Common myeloid progenitor, CD34-positive (primary cell): ENCODE results near the gene CALY.

Source experiments
- CTCF ChIA-PET: fragments of 350-600 bp; sonication (Branson Sonifier 250); formaldehyde crosslinking; loops from one replicate; lab custom pipeline; 2021; ENCODE audit warnings: antibody characterized with exemption; lab: Charles Lee
- POLR2A ChIA-PET: fragments of 350-600 bp; sonication (Branson Sonifier 250); formaldehyde crosslinking; loops from one replicate; lab custom pipeline; 2021; ENCODE audit warnings: antibody characterized with exemption; lab: Charles Lee
- DNase-seq, 3 donors: peaks; one replicate each; pipeline versions ENCODE4 v3.0.0 to v3.0.0-alpha.2; 2013
- H3K27ac ChIP-seq, 2 experiments: 1 replicate in 1 of 2; 2 replicates in 1 of 2; pipeline ENCODE4 v1.7.0; 2013; ENCODE audit warnings: inconsistent platforms in 2 of 2, low read length in 2 of 2, mild to moderate bottlenecking in 2 of 2, low read depth in 1 of 2, moderate library complexity in 1 of 2; ENCODE audit not compliant: severe bottlenecking in 2 of 2, insufficient read depth in 1 of 2, poor library complexity in 1 of 2
- H3K27me3 ChIP-seq, 5 experiments: replicated peaks in 2 of 5; 1 replicate in 3 of 5; 2 replicates in 2 of 5; pipeline versions ENCODE4 v1.6.1 to v1.7.0; 2013; ENCODE audit warnings: low read length in 4 of 5, mild to moderate bottlenecking in 2 of 5, moderate library complexity in 2 of 5, inconsistent platforms in 1 of 5; ENCODE audit not compliant: insufficient read depth in 5 of 5, control insufficient read depth in 4 of 5
- H3K36me3 ChIP-seq, 4 experiments: 1 replicate in 2 of 4; 2 replicates in 2 of 4; pipeline versions ENCODE4 v1.6.1 to v1.7.0; 2013; ENCODE audit warnings: low read length in 3 of 4, control low read depth in 1 of 4, mild to moderate bottlenecking in 1 of 4; ENCODE audit not compliant: control insufficient read depth in 4 of 4, insufficient read depth in 4 of 4
- H3K4me1 ChIP-seq, 4 experiments: 1 replicate in 3 of 4; 2 replicates in 1 of 4; pipeline versions ENCODE4 v1.6.1 to v1.7.1; 2013; ENCODE audit warnings: low read length in 3 of 4, mild to moderate bottlenecking in 3 of 4, control low read depth in 1 of 4, inconsistent platforms in 1 of 4, moderate library complexity in 1 of 4; ENCODE audit not compliant: control insufficient read depth in 4 of 4, insufficient read depth in 4 of 4; ENCODE audit errors: control extremely low read depth in 1 of 4
- H3K4me3 ChIP-seq, 7 experiments: 1 replicate in 4 of 7; 2 replicates in 3 of 7; pipeline versions ENCODE4 v1.5.1 to v1.7.0; 2013; ENCODE audit warnings: mild to moderate bottlenecking in 7 of 7, low read length in 6 of 7, moderate library complexity in 6 of 7, inconsistent platforms in 2 of 7, low read depth in 2 of 7, control low read depth in 1 of 7; ENCODE audit not compliant: insufficient read depth in 4 of 7, control insufficient read depth in 1 of 7; ENCODE audit errors: extremely low read depth in 1 of 7
- H3K9me3 ChIP-seq, 5 experiments: 1 replicate in 4 of 5; 2 replicates in 1 of 5; pipeline versions ENCODE4 v1.6.1 to v1.7.1; 2013; ENCODE audit warnings: low read length in 4 of 5, mild to moderate bottlenecking in 2 of 5, inconsistent platforms in 1 of 5, low read depth in 1 of 5, moderate library complexity in 1 of 5; ENCODE audit not compliant: control insufficient read depth in 4 of 5, insufficient read depth in 2 of 5; ENCODE audit errors: control extremely low read depth in 1 of 5
- WGBS: methylation state at CpG from one replicate; pipeline ENCODE4 v1.1.5; 2013; ENCODE audit not compliant: insufficient coverage; 5-methylcytosine and 5-hydroxymethylcytosine counted together

Gene CALY

DNA sequence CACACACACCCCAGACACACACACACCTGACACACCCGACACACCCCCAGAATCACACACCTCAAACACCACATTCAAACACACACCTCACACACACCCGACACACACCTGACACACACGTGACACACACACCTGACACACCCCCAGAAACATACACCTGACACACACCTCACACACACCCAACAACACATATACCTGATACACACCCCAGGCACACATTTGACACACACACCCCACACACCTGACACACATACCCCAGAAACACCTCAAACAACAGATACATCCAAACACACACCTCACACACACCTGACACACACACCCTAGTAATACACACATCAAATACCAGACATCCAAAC is 652 bp upstream of the CALY start:
- H3K9me3 ChIP-seq = peaks cover 0 to 6% (median 4%) of the 10 kb centered on the region in 5 experiments
- ChIA-PET POLR2A (no interaction called here), CTCF (no interaction called here)
- peaks cover 0 to 32% (median 26%) of the 10 kb centered on the region in 4 experiments for H3K4me1 ChIP-seq
- H3K27ac ChIP-seq = no peak overlapping the region
- H3K36me3 ChIP-seq = no peaks in the 10 kb centered on the region
- no peak for DNase-seq
- peaks cover 4 to 87% (median 18%) of the 10 kb centered on the region in 5 experiments for H3K27me3 ChIP-seq
- WGBS = 81% methylated on average over 3 of the region's 3 CpGs
- peak overlapping the region in 1 of 7 experiments; percentile 16 for H3K4me3 ChIP-seq

GRCh38 chr10:133336118-133336576 is 549 bp downstream of the CALY start:
- Histone ChIP-seq H3K4me3 (peak overlapping the region in 3 of 7 experiments; percentile 53 to 60 (median 58)), H3K4me1 (peaks cover 0 to 32% (median 26%) of the 10 kb centered on the region in 4 experiments), H3K36me3 (no peaks in the 10 kb centered on the region), H3K27me3 (peaks cover 5 to 90% (median 25%) of the 10 kb centered on the region in 5 experiments), H3K27ac (no peak overlapping the region), H3K9me3 (peaks cover 0 to 6% (median 4%) of the 10 kb centered on the region in 5 experiments)
- no peak for DNase-seq
- ChIA-PET CTCF (no interaction called here), POLR2A (interaction anchor here (1.2 to 1.4 kb wide), 2 partner anchors 21 to 37 kb away, joined by 3 to 6 read pairs; partner anchors contain the start of genes ECHS1 and FUOM)
- 5% methylated on average over 31 of the region's 41 CpGs for WGBS

- 1% methylated on average over 44 of the region's 75 CpGs for WGBS
- peaks cover 0 to 6% (median 4%) of the 10 kb centered on the region in 5 experiments for H3K9me3 ChIP-seq
- H3K27ac ChIP-seq = no peak overlapping the region
- POLR2A ChIA-PET = interaction anchor here (1.4 kb wide), 1 partner anchor 38 kb away, joined by 3 read pairs; the partner anchor contains the start of gene ECHS1
- CTCF ChIA-PET = no interaction called here
- no peaks in the 10 kb centered on the region for H3K36me3 ChIP-seq
- H3K4me1 ChIP-seq = peaks cover 0 to 32% (median 26%) of the 10 kb centered on the region in 4 experiments
- peak; percentile 92 for DNase-seq
- peaks cover 6 to 92% (median 30%) of the 10 kb centered on the region in 5 experiments for H3K27me3 ChIP-seq
- H3K4me3 ChIP-seq = peak overlapping the region in 6 of 7 experiments; percentile 5 to 60 (median 33)
Measured at GRCh38 chr10:133335246-133336117, 1.2 kb downstream of the CALY start.

GRCh38 chr10:133334503-133335245 is 2.0 kb downstream of the CALY start:
- CTCF ChIA-PET = no interaction called here
- Histone ChIP-seq H3K27ac (no peak overlapping the region), H3K4me3 (peak overlapping the region in 4 of 7 experiments; percentile 10 to 60 (median 56)), H3K4me1 (peaks cover 0 to 35% (median 26%) of the 10 kb centered on the region in 4 experiments), H3K27me3 (peaks cover 6 to 90% (median 32%) of the 10 kb centered on the region in 5 experiments), H3K9me3 (peaks cover 0 to 6% (median 4%) of the 10 kb centered on the region in 5 experiments), H3K36me3 (no peaks in the 10 kb centered on the region)
- peak in 2 of 3 donors; percentile 22 to 43 for DNase-seq
- 21% methylated on average over 44 of the region's 51 CpGs for WGBS
- POLR2A ChIA-PET = no interaction called here

DNA sequence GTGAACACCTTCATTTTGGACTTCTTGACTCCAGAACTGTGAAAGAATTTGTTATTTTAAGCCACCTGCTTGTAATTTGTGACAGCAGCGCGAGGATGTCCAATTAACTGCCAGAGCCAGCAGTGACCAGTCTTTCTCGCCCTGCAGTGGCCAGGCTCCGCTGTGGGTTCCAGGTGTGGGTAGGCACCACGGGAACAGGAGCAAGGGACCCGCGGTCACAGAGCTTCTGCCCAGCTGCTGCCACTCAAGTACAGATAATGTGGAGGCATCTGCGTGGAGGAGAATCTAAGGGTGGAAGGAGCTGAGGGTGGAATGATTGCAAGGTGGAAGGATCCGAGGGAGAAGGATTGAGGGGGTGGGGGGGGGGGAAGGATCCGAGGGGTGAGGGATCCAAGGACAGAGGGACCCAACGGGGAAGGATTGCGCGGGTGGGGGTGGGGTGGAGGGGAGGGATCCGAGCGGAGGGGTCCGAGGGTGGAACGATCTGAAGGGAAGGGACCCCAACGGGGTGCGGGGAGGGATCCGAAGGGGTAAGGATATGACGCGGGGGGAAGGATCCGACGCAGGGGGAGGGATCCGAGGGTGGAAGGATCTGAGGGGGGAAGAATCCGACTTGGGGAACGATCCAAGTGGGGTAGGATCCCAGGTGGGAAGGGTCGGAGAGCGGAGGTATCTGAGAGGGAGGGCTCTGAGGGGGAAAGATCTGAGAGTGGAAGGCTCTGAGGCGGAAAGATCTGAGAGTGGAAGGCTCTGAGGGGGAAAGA is 3.6 kb downstream of the CALY start:
- DNase-seq = no peak
- peaks cover 0 to 35% (median 26%) of the 10 kb centered on the region in 4 experiments for H3K4me1 ChIP-seq
- peaks cover 0 to 6% (median 4%) of the 10 kb centered on the region in 5 experiments for H3K9me3 ChIP-seq
- WGBS = 80% methylated on average over 20 of the region's 30 CpGs
- ChIA-PET CTCF (no interaction called here), POLR2A (no interaction called here)
- H3K27me3 ChIP-seq = peaks cover 6 to 91% (median 42%) of the 10 kb centered on the region in 5 experiments
- no peak overlapping the region for H3K4me3 ChIP-seq
- no peaks in the 10 kb centered on the region for H3K36me3 ChIP-seq
- no peak overlapping the region for H3K27ac ChIP-seq

DNA sequence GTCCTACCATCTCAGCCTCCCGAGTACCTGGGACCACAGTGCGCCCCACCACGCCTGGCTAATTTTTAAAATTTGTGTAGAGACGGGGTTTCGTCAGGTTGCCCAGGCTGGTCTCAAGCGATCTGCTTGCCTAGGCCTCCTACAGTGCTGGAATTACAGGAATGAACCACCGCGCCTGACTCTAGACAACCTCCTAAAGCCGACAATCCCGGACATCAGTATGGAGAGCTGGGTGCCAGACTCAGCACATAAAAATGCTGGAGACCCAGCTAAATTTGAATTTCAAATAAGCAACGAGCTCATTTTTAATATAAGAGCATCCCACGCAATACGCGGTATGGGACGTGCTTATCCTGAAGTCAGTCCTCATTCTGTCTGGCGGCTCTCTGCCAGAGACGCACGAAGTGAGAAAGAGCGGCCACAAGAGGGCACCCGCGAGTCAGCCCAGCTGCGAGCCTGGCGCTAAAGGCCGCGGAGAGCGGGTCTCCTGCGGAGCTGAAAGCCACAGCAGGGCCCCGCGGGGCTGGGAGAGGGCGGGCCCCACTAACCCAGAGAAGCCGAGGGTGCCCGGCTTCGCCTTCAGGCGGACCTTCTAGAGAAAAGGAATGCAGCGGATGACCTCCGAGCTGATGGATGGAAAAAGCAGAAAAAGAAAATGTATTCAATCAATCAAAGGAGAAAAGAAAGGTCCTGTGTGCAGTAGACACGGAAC is 7.0 kb downstream of the CALY start:
- ChIA-PET POLR2A (no interaction called here), CTCF (interaction anchor here (0.6 to 2.7 kb wide), 29 partner anchors 9 to 279 kb away, joined by 3 to 14 read pairs (median 4); partner anchors contain the start of genes FUOM and PRAP1)
- Histone ChIP-seq H3K9me3 (peaks cover 0 to 4% (median 4%) of the 10 kb centered on the region in 5 experiments), H3K27me3 (peaks cover 12 to 91% (median 46%) of the 10 kb centered on the region in 5 experiments), H3K36me3 (no peaks in the 10 kb centered on the region), H3K27ac (no peak overlapping the region), H3K4me1 (peaks cover 0 to 21% (median 11%) of the 10 kb centered on the region in 4 experiments), H3K4me3 (peak overlapping the region in 1 of 7 experiments; percentile 26)
- DNase-seq = peak; percentile 83 to 89 (median 83)
- 8% methylated on average over 34 of the region's 37 CpGs for WGBS
